BLaER1 treated with 17β-estradiol and CSF1 and Interleukin-3, amounts not matched to agents 10 nM and 100 nM (cell line): ENCODE results near the gene PROM1.

Experiments
- H3K27ac ChIP-seq, 11 experiments: shearing (Covaris generic); formaldehyde crosslinking; 2 replicates each; pipeline ENCODE4 v1.8.1; 2022
- H3K27me3 ChIP-seq, 11 experiments: shearing (Covaris generic); formaldehyde crosslinking; 2 replicates each; pipeline ENCODE4 v1.8.1; 2022
- H3K36me3 ChIP-seq, 11 experiments: shearing (Covaris generic); formaldehyde crosslinking; 2 replicates each; pipeline ENCODE4 v1.8.1; 2022
- H3K4me1 ChIP-seq, 10 experiments: shearing (Covaris generic); formaldehyde crosslinking; 2 replicates each; pipeline ENCODE4 v1.8.1; 2022
- H3K4me2 ChIP-seq, 11 experiments: shearing (Covaris generic); formaldehyde crosslinking; 2 replicates each; pipeline ENCODE4 v1.8.1; 2022
- H3K4me3 ChIP-seq, 10 experiments: shearing (Covaris generic); formaldehyde crosslinking; 2 replicates each; pipeline ENCODE4 v1.8.1; 2022
- H3K9ac ChIP-seq, 11 experiments: shearing (Covaris generic); formaldehyde crosslinking; 2 replicates each; pipeline ENCODE4 v1.8.1; 2022
- H3K9me3 ChIP-seq, 11 experiments: shearing (Covaris generic); formaldehyde crosslinking; replicated peaks in 1 of 11; 2 replicates each; pipeline ENCODE4 v1.8.1; 2022
- H4K20me1 ChIP-seq, 11 experiments: shearing (Covaris generic); formaldehyde crosslinking; 2 replicates each; pipeline ENCODE4 v1.8.1; 2022
- Cebpa-rat ChIP-seq, 11 experiments: shearing (Covaris generic); IDR thresholded peaks; 2 replicates each; pipeline ENCODE4 v1.8.1; 2022

Gene PROM1

DNA sequence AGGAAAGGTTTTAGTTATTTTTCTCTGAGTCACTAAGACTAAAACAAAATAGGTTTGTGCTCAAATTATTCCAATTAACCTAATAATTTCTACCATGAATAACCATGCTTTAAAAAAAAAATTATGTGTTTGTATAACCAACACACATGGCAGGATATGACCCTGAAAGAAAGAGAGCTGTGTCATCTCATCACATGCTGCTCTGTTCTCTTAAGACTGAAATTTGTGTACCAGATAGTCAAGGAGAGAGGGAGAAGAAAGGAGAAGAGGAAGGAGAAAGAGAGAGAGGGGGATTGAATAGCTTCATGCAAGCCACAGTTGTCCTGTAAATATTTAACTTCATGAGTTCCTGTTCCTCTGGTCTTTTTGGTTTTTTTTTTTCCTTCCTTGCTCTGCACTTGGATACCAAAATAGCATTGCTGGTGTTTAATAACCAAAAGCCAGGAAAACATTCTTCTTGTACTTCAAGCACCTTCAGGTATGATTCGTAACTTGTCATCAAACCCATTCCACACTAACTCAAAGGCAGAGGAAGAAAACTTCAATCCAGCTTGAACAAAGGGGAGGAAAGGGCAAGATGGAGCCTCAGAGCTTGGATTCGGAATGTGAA lies 6.4 kb upstream of the PROM1 start:
- no peak overlapping the region for H3K9ac ChIP-seq
- H3K27ac ChIP-seq = no peak overlapping the region
- peaks cover 0 to 2% (median 0%) of the 10 kb centered on the region in 11 experiments; a peak in 1 of 22 replicates for H3K36me3 ChIP-seq
- no peaks in the 10 kb centered on the region for H4K20me1 ChIP-seq
- TF ChIP-seq Cebpa-rat (IDR thresholded peaks at IDR 0.05) = no peak
- no peak overlapping the region for H3K4me3 ChIP-seq
- no peak overlapping the region for H3K4me2 ChIP-seq
- no peaks in the 10 kb centered on the region for H3K4me1 ChIP-seq
- H3K9me3 ChIP-seq = peaks cover 2 to 9% (median 7%) of the 10 kb centered on the region in 11 experiments
- peaks cover 6 to 18% (median 14%) of the 10 kb centered on the region in 11 experiments for H3K27me3 ChIP-seq

DNA sequence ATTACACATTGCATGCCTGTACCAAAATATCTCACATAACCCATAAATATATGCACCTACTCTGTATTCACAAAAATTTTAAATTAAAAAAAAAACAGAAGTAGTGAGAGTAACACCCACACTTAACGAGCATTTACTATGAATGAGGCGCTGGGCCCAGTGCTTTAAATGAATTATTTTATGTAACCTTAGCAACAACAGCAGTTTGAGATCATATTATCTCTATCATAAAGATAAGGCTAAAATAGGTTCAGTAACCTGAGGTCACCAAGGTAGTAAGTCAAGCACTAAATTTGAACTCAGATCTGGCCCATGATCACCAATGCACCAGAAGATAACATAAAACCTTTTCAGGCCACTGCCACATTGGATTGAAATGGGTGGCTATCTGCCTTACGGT lies 5.3 kb upstream of the PROM1 start:
- Histone ChIP-seq H3K9me3 (peaks cover 13 to 20% (median 18%) of the 10 kb centered on the region in 11 experiments), H3K36me3 (peaks cover 0 to 7% (median 0%) of the 10 kb centered on the region in 11 experiments; a peak in 1 of 22 replicates), H3K4me2 (no peak overlapping the region), H3K4me3 (no peak overlapping the region), H3K27ac (no peak overlapping the region), H3K4me1 (no peaks in the 10 kb centered on the region), H3K27me3 (peaks cover 17 to 28% (median 25%) of the 10 kb centered on the region in 11 experiments), H4K20me1 (no peaks in the 10 kb centered on the region), H3K9ac (no peak overlapping the region)
- TF ChIP-seq Cebpa-rat (IDR thresholded peaks at IDR 0.05) = no peak

DNA sequence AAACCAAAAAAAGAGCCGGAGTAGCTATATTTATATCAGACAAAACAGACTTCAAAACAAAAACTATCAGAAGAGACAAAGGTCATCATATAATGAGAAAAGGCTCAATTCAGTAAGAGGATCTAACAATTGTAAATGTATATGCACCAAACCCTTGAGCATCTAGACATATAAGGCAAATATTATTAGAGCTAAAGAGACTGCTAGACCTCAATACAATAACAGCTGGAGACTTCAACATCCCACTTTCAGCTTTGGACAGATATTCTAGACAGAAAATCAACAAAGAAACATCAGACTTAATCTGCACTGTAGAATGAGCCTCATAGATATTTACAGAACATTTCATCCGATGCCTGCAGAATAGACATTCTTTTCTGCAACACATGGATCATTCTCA lies 4.8 kb upstream of the PROM1 start:
- H3K36me3 ChIP-seq = peaks cover 0 to 7% (median 0%) of the 10 kb centered on the region in 11 experiments; a peak in 1 of 22 replicates

DNA sequence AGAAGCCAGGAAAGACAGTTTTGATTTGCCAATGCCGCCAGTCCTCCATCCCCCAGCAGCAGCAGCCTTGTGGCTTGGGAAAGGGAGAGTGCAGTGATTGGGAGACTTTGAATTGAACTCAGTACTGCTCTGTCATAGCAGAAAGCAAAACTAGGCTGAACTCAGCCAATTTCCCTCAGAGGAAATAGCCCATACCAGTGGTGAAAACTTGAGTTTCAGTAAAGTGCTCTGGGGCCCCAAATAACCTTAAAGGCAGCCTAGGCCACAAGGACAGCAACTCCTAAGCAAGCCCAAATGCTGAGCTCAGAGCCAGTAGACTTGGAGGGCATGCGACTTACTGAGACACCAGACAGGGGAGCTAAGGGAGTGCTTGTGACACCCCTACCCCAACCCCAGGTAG lies 2.0 kb upstream of the PROM1 start:
- Histone ChIP-seq H3K27ac (no peak overlapping the region), H3K27me3 (peaks cover 50 to 61% (median 58%) of the 10 kb centered on the region in 11 experiments), H3K4me2 (no peak overlapping the region), H3K36me3 (peaks cover 0 to 7% (median 0%) of the 10 kb centered on the region in 11 experiments; a peak in 1 of 22 replicates), H3K9ac (no peak overlapping the region), H3K4me3 (no peak overlapping the region), H3K9me3 (peaks cover 39 to 47% (median 43%) of the 10 kb centered on the region in 11 experiments), H4K20me1 (0 out of 22 replicates have a peak, but pooled peaks cover 0 to 5% (median 0%) of the 10 kb centered on the region in 11 experiments), H3K4me1 (peaks cover 0 to 13% (median 9%) of the 10 kb centered on the region in 10 experiments; a peak in 8 of 20 replicates)
- no peak for TF ChIP-seq Cebpa-rat (IDR thresholded peaks at IDR 0.05)

More for the DNA sequence above, 4.8 kb upstream of the PROM1 start:
- no peaks in the 10 kb centered on the region for H4K20me1 ChIP-seq
- H3K4me3 ChIP-seq = no peak overlapping the region
- H3K9me3 ChIP-seq = peaks cover 18 to 25% (median 23%) of the 10 kb centered on the region in 11 experiments
- H3K27ac ChIP-seq = no peak overlapping the region
- no peak for TF ChIP-seq Cebpa-rat (IDR thresholded peaks at IDR 0.05)
- H3K9ac ChIP-seq = no peak overlapping the region
- H3K4me1 ChIP-seq = peaks cover 0 to 2% (median under 1%) of the 10 kb centered on the region in 10 experiments; a peak in 3 of 20 replicates
- H3K4me2 ChIP-seq = no peak overlapping the region
- peaks cover 22 to 34% (median 30%) of the 10 kb centered on the region in 11 experiments for H3K27me3 ChIP-seq

DNA sequence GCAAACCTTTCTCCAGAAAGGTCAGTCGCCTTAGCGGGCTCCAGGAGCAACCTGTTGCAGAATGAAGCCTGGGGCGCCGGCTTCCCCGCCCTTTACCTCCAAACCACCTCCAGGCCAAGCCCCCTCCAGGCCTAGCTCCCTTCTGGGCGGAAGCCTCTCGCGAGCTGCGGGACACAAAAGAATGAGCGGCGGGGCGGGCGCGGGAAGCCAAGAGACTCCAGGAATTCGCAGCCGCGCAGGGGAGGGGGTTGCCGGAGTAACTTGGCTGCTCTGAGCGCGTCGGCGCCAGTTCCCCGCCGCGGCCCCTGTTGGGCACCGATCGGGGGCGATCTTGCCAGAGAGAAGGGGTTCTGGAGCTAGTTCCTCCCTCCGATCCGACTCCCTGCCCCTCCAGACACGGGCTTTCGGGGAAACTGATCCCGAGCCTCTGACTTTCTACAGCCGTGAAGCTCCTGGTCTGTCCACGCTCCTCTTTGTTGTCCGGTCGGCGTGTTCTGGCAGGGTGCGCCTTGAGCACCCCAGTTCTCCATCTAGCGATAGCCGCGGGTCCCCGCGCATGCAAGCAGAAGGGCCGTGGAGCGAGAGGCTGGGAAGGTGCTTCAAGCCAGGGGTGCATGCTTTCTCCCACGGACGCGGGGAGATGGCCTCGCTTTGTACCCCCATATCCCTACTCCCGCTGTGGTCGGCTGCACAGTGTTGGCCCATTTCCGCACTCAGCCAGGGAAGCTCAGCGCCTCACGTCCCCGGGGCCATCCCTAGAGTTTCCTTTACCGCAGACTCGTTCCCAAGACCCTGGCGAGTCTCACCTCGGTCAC lies 1.2 kb downstream of the PROM1 start:
- no peak for TF ChIP-seq Cebpa-rat (IDR thresholded peaks at IDR 0.05)
- Histone ChIP-seq H3K4me3 (peak overlapping the region; percentile 1 to 58 (median 42); a peak in 19 of 20 replicates), H3K36me3 (peaks cover 0 to 7% (median 0%) of the 10 kb centered on the region in 11 experiments; a peak in 1 of 22 replicates), H3K27me3 (peaks cover 58 to 83% (median 78%) of the 10 kb centered on the region in 11 experiments), H3K4me2 (peak overlapping the region; percentile 26 to 87 (median 58)), H3K9ac (no peak overlapping the region; a peak in 1 of 22 replicates), H3K9me3 (peaks cover 39 to 48% (median 43%) of the 10 kb centered on the region in 11 experiments), H4K20me1 (0 out of 22 replicates have a peak, but pooled peaks cover 0 to 5% (median 0%) of the 10 kb centered on the region in 11 experiments), H3K27ac (no peak overlapping the region), H3K4me1 (peaks cover 0 to 18% (median 10%) of the 10 kb centered on the region in 10 experiments; a peak in 8 of 20 replicates)

DNA sequence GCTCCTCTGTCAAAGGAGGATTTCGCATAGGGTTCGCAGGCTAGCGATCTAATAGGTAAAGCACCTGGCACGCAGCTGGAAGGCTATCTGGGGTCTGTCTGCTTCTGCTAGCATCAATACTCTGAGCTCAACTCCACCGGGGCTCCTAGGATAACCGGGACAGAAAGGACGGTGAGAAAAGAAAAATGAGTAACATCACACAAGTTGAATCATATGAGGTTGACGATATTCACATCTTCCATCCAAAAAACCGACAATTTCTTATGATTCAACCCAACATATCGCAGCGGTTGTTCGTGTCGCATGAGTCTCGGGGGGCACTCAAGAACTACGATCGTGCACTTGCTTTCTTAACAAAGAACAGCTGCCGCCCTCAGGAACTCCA lies 1.8 kb downstream of the PROM1 start:
- no peak overlapping the region for H3K27ac ChIP-seq
- H3K36me3 ChIP-seq = peaks cover 0 to 7% (median 0%) of the 10 kb centered on the region in 11 experiments; a peak in 1 of 22 replicates
- H3K27me3 ChIP-seq = peaks cover 58 to 83% (median 78%) of the 10 kb centered on the region in 11 experiments
- H3K9ac ChIP-seq = no peak overlapping the region
- 0 out of 22 replicates have a peak, but pooled peaks cover 0 to 5% (median 0%) of the 10 kb centered on the region in 11 experiments for H4K20me1 ChIP-seq
- peak overlapping the region in 5 of 11 experiments; percentile 66 to 87 (median 71); a peak in 9 of 22 replicates for H3K4me2 ChIP-seq
- peaks cover 39 to 48% (median 43%) of the 10 kb centered on the region in 11 experiments for H3K9me3 ChIP-seq
- TF ChIP-seq Cebpa-rat (IDR thresholded peaks at IDR 0.05) = no peak
- peak overlapping the region in 5 of 10 experiments; percentile 34 to 49 (median 38); a peak in 9 of 20 replicates for H3K4me3 ChIP-seq
- H3K4me1 ChIP-seq = peaks cover 0 to 18% (median 10%) of the 10 kb centered on the region in 10 experiments; a peak in 8 of 20 replicates

DNA sequence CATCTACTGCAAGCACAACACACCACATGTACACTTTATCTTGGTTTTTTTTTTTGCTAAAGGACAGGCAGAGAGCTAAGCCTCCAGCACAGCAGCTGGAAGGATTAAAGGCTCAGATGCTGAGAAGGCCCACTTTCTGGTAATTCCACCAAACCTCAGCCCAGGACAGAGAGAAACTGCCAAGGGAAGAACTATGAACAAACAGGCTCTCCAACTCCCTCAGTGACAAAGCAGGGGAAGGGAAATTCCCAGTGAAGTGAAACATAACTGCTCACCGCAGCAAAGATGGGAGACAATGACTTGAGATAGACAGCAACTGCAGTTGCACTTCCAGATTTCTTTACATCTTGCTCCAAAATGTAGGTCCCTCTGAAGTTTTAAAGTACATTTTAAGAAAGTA lies 4.8 kb downstream of the PROM1 start:
- H3K9me3 ChIP-seq = peaks cover 23 to 28% (median 25%) of the 10 kb centered on the region in 11 experiments
- 0 out of 22 replicates have a peak, but pooled peaks cover 0 to 5% (median 0%) of the 10 kb centered on the region in 11 experiments for H4K20me1 ChIP-seq
- H3K9ac ChIP-seq = no peak overlapping the region
- peaks cover 38 to 56% (median 51%) of the 10 kb centered on the region in 11 experiments for H3K27me3 ChIP-seq
- no peak overlapping the region for H3K4me3 ChIP-seq
- peak overlapping the region in 2 of 11 experiments; percentile 17 to 29; a peak in 4 of 22 replicates for H3K4me2 ChIP-seq
- TF ChIP-seq Cebpa-rat (IDR thresholded peaks at IDR 0.05) = no peak
- peaks cover 0 to 18% (median 10%) of the 10 kb centered on the region in 10 experiments; a peak in 8 of 20 replicates for H3K4me1 ChIP-seq
- H3K36me3 ChIP-seq = no peaks in the 10 kb centered on the region
- no peak overlapping the region for H3K27ac ChIP-seq

DNA sequence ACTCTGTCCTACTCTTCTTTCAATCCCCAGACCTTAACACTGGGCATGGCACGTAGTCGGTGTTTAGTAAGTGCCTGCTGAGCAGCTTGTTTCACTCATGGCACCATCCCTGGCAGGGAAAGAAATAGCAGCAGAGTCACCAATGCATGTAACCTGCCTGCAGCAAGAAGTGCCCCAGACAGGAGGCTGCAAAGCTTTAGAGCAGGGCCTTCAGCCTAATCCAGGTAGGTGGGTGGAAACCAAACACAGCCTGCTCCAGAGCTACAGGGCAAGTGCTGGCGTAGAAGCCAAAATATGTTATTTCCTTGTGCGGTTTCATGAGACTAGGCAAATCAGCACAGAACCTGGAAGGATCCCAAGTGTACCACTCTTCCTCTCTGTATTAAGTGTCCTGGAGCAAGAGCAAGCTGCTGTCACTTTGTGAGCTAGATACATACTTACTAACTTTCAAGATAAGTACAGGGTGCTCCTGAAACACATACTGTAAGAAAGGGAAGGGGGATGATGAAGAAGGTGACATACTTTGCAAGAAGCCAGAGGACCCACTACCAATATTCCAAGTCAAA lies 5.5 kb downstream of the PROM1 start:
- Histone ChIP-seq H3K27me3 (peaks cover 30 to 48% (median 43%) of the 10 kb centered on the region in 11 experiments), H3K27ac (no peak overlapping the region)

More for the DNA sequence above, 5.5 kb downstream of the PROM1 start:
- TF ChIP-seq Cebpa-rat (IDR thresholded peaks at IDR 0.05) = no peak
- H3K9ac ChIP-seq = no peak overlapping the region
- H3K4me3 ChIP-seq = no peak overlapping the region
- H3K9me3 ChIP-seq = peaks cover 15 to 20% (median 17%) of the 10 kb centered on the region in 11 experiments
- 0 out of 22 replicates have a peak, but pooled peaks cover 0 to 5% (median 0%) of the 10 kb centered on the region in 11 experiments for H4K20me1 ChIP-seq
- H3K4me1 ChIP-seq = peaks cover 0 to 13% (median 6%) of the 10 kb centered on the region in 10 experiments; a peak in 8 of 20 replicates
- H3K4me2 ChIP-seq = no peak overlapping the region; a peak in 1 of 22 replicates
- no peaks in the 10 kb centered on the region for H3K36me3 ChIP-seq
